H1 (cell line): ENCODE measurements around the gene SMPDL3B. TPM values are rescaled to one million over a fixed set of nuclear protein-coding genes. Genes with fewer than 3 reads are reported as not detected.

Source experiments
- ASH2L ChIP-seq: fragments of 200-600, 300-600 bp; sonication (generic); IDR thresholded peaks from one replicate; pipeline ENCODE4 v1.7.1; 2017; ENCODE audit warnings: low read length
- BCL11A ChIP-seq, 2 experiments: IDR thresholded peaks; one replicate each; pipeline ENCODE4 v1.6.1; 2011; ENCODE audit warnings: low read depth in 2 of 2, low read length in 2 of 2, mild to moderate bottlenecking in 2 of 2
- CREB1 ChIP-seq: IDR thresholded peaks from 2 replicates; pipeline ENCODE4 v1.6.1; 2012; ENCODE audit warnings: inconsistent platforms
- HDAC6 ChIP-seq: IDR thresholded peaks from one replicate; pipeline ENCODE4 v1.7.1; 2012; ENCODE audit warnings: low read depth, mild to moderate bottlenecking, inconsistent platforms, low read length, moderate library complexity
- RXRA ChIP-seq: IDR thresholded peaks from 2 replicates; pipeline ENCODE4 v1.6.1; 2011; ENCODE audit warnings: low read depth, mild to moderate bottlenecking, low read length, moderate library complexity; ENCODE audit not compliant: insufficient read depth
- SUZ12 ChIP-seq: fragments of 200-600 bp; sonication (generic); IDR thresholded peaks from 2 replicates; pipeline ENCODE4 v1.6.1; 2012; ENCODE audit warnings: mild to moderate bottlenecking, inconsistent platforms, low read length, moderate library complexity, mixed read lengths
- TAF7 ChIP-seq: optimal IDR thresholded peaks from 2 replicates; pipeline ENCODE3; 2011; ENCODE audit warnings: low read depth, mild to moderate bottlenecking, inconsistent platforms, low read length, moderate library complexity, borderline replicate concordance
- TEAD4 ChIP-seq: IDR thresholded peaks from 2 replicates; pipeline ENCODE4 v1.6.1; 2012; ENCODE audit warnings: low read depth, low read length, inconsistent platforms, mixed read lengths
- polyA plus RNA-seq, 7 experiments: library from polyadenylated mRNA; depleted of rRNA in 3 of 7; stranded (reverse) in 5 of 7; unstranded in 2 of 7; fragments of >200 nt in 5 of 7; fragments of 200-250 nt in 2 of 7; gene quantifications; 1 replicate in 5 of 7; 2 replicates in 1 of 7; 4 replicates in 1 of 7; pipeline versions ENCODE4 v1.2.1 to v1.2.3, GENCODE V29; 2011 to 2013; ENCODE audit warnings: missing spikeins in 2 of 7, mixed read lengths in 2 of 7
- total RNA-seq: library from RNA; stranded (reverse); fragmentation: NEBNext Ultra II Directional; extraction: Animal tissue kit (Norgen Biotek cat#: 25700); gene quantifications from 2 replicates; pipeline ENCODE4 v1.2.1, GENCODE V29; 2021

The SMPDL3B gene
- total and polyA plus RNA-seq, 2 of the 8 experiments (the other 6 are each of a cell fraction or from before 2014, with no cell fraction given), result 54.7 to 143 TPM

DNA sequence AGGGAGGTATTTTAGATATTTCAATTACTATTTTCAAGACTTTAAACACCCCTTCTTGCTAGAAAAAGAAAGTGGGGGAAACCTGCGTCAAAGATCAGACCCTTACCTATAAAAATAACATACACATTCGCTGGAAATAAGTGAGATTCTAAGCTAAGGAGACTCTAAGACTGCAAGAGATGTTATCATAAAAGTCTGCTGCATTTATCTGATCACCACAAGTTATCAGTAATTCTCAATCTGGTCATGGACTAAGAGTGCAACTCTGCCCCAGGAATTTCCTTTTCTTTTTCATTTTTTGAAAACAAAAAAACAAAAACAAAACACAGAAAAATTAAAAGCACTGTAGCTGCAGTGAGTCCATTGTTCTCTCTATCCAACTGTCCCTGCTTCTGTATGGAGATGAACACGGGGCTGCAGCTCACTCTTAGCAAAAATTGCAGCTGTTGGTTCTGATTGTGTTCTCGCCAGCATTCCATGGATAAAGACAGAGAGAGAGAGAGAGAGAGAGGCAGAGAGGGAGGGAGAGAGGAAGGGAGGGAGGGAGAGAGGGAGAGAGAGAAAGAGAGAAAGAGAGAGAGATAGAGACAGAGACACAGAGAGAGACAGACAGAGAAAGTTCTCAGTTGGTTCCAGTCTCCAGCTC lies 39.1 kb downstream of the SMPDL3B start (continued):
- no peak for TF ChIP-seq ASH2L
- no peak for TF ChIP-seq RXRA
- no peak for TF ChIP-seq SUZ12
- no peak for TF ChIP-seq BCL11A (IDR thresholded peaks at IDR 0.05; ENCODE audit: low read depth in 2 of 2, low read length in 2 of 2)
- no peak for TF ChIP-seq HDAC6
- TF ChIP-seq CREB1, result no peak
- no peak for TF ChIP-seq TAF7
- no peak for TF ChIP-seq TEAD4
